A673 (cell line): ENCODE measurements around the gene PDCD6IP. TPM values are rescaled to one million over a fixed set of nuclear protein-coding genes. Genes with fewer than 3 reads are reported as not detected.

Experiments used
- BruUV-seq: library from RNA; stranded (reverse); fragments of 400-500 nt; replicated peaks from 2 replicates; lab custom pipeline; 2021; lab: Mats Ljungman, UMichigan
- CTCF ChIA-PET: fragments of 300-600 bp; sonication (Branson Sonifier 250); formaldehyde crosslinking; loops from one replicate; lab custom pipeline; 2022; ENCODE audit warnings: antibody characterized with exemption; lab: Charles Lee
- POLR2A ChIA-PET: fragments of 300-600 bp; sonication (Branson Sonifier 250); formaldehyde crosslinking; loops from one replicate; lab custom pipeline; 2022; ENCODE audit warnings: antibody characterized with exemption; ENCODE audit not compliant: low non-redundant PET; lab: Charles Lee
- DNase-seq: peaks from one replicate; pipeline ENCODE4 v3.0.0-alpha.2; 2015; ENCODE audit warnings: low spot score
- H3K27ac ChIP-seq: fragments of 200-600 bp; sonication (generic); 2 replicates; pipeline ENCODE4 v1.5.1; 2016; ENCODE audit warnings: mixed run types, low read depth, mild to moderate bottlenecking, mixed read lengths, antibody characterized with exemption, low read length; ENCODE audit not compliant: poor library complexity, severe bottlenecking
- H3K27me3 ChIP-seq: fragments of 200-600 bp; sonication (generic); replicated peaks from 2 replicates; pipeline ENCODE4 v1.6.1; 2017; ENCODE audit warnings: mixed run types, low read depth, mild to moderate bottlenecking, mixed read lengths, antibody characterized with exemption, low read length; ENCODE audit not compliant: insufficient read depth, poor library complexity
- H3K36me3 ChIP-seq: fragments of 200-600 bp; sonication (generic); 2 replicates; pipeline ENCODE4 v1.6.1; 2016; ENCODE audit warnings: mixed run types, mild to moderate bottlenecking, mixed read lengths, antibody characterized with exemption, low read length; ENCODE audit not compliant: insufficient read depth, poor library complexity, severe bottlenecking
- H3K4me1 ChIP-seq: fragments of 200-600 bp; sonication (generic); 2 replicates; pipeline ENCODE4 v1.6.1; 2017; ENCODE audit warnings: mixed run types, mild to moderate bottlenecking, mixed read lengths, antibody characterized with exemption, low read length; ENCODE audit not compliant: insufficient read depth, poor library complexity, severe bottlenecking
- H3K4me3 ChIP-seq: fragments of 200-600 bp; sonication (generic); 2 replicates; pipeline ENCODE4 v1.5.1; 2016; ENCODE audit warnings: low read depth, mixed run types, mild to moderate bottlenecking, mixed read lengths, low read length; ENCODE audit not compliant: poor library complexity, severe bottlenecking
- H3K9me3 ChIP-seq: fragments of 200-600 bp; sonication (generic); 2 replicates; pipeline ENCODE4 v1.6.1; 2016; ENCODE audit warnings: mixed run types, low read depth, mild to moderate bottlenecking, mixed read lengths, antibody characterized with exemption, low read length; ENCODE audit not compliant: poor library complexity, severe bottlenecking
- CTCF ChIP-seq: fragments of 300-800, 200-600 bp; sonication (generic); conservative IDR thresholded peaks from 2 replicates; pipeline ENCODE4 v1.5.1; 2017; ENCODE audit warnings: low read depth, mild to moderate bottlenecking, antibody characterized with exemption, low read length, moderate library complexity, mixed read lengths
- EZH2 ChIP-seq: fragments of 200-600 bp; sonication (generic); IDR thresholded peaks from 2 replicates; pipeline ENCODE4 v1.6.1; 2017; ENCODE audit warnings: borderline replicate concordance, low read depth, mild to moderate bottlenecking, mixed read lengths, antibody characterized with exemption, low read length; ENCODE audit not compliant: poor library complexity, severe bottlenecking
- intact Hi-C: fragments of 100-400 bp; cut with micrococcal nuclease; formaldehyde crosslinking; loops from one replicate; pipeline ENCODE4 v1.10.0; 2022; ENCODE audit not compliant: unreplicated experiment
- total RNA-seq: library from RNA; stranded (reverse); gene quantifications from 2 replicates; pipeline ENCODE4 v1.2.3, GENCODE V29; 2021

The PDCD6IP gene
- total RNA-seq, 1 experiment from 2014 or later = 230 TPM

DNA sequence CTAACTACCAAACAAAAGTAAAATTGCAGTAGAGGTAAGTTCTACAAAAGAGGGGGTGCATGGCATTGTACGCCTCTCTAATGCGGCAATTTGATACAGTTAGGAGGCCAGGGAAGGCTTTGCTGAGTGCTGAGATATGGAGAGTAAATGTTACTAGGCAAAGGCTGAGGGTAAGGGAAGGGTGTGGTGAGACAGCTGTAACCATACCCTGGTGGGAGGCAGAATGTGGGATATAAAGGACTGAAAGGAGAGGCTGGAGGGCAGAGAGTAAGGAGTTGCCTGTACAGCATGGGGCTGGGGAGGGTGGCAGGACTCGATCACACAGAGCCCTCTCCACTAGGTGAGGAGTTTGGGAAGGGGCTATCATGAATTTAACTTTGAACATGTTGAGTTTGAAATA is 106.3 kb downstream of the PDCD6IP start:
- H3K27ac ChIP-seq = no peak overlapping the region
- ChIA-PET POLR2A (no interaction called here), CTCF (no interaction called here)
- no peaks in the 10 kb centered on the region for H3K27me3 ChIP-seq
- H3K4me1 ChIP-seq = no peaks in the 10 kb centered on the region
- TF ChIP-seq EZH2 = no peak
- no peak for TF ChIP-seq CTCF
- intact Hi-C loops = no loop called here
- no peak overlapping the region for H3K4me3 ChIP-seq
- H3K36me3 ChIP-seq = no peaks in the 10 kb centered on the region
- no peaks in the 10 kb centered on the region for H3K9me3 ChIP-seq
- DNase-seq = no peak
- no TSS peak for BruUV-seq

GRCh38 chr3:33908250-33908851 is 109.9 kb downstream of the PDCD6IP start:
- no peak overlapping the region for H3K27ac ChIP-seq
- no peaks in the 10 kb centered on the region for H3K4me1 ChIP-seq
- ChIA-PET CTCF (no interaction called here), POLR2A (no interaction called here)
- H3K9me3 ChIP-seq = no peaks in the 10 kb centered on the region
- intact Hi-C loops = no loop called here
- no peaks in the 10 kb centered on the region for H3K27me3 ChIP-seq
- BruUV-seq = no TSS peak
- no peak for TF ChIP-seq CTCF
- TF ChIP-seq EZH2 = no peak
- H3K4me3 ChIP-seq = no peak overlapping the region
- DNase-seq = no peak
- H3K36me3 ChIP-seq = no peaks in the 10 kb centered on the region

- Histone ChIP-seq H3K27me3 (no peaks in the 10 kb centered on the region), H3K4me3 (no peak overlapping the region), H3K27ac (no peak overlapping the region), H3K36me3 (no peaks in the 10 kb centered on the region), H3K4me1 (peaks cover 3% of the 10 kb centered on the region), H3K9me3 (no peaks in the 10 kb centered on the region)
- no TSS peak for BruUV-seq
- ChIA-PET CTCF (no interaction called here), POLR2A (interaction anchor here (0.6 kb wide), 1 partner anchor 645 kb away, joined by 3 read pairs; no protein-coding TSS in a partner anchor)
- no peak for DNase-seq
- intact Hi-C loops = no loop called here
- TF ChIP-seq CTCF (no peak), EZH2 (no peak)
These were observed 111.1 kb downstream of the PDCD6IP start for GRCh38 chr3:33909547-33909946.
